Activated T-helper 9 cell treated with anti-CD3 and anti-CD28 coated beads, Interleukin-2, amount 50 U/mL, for 16 hours (primary cell): ENCODE results near the gene PRRT1.

Experiments
- DNase-seq: peaks from one replicate; pipeline ENCODE4 v3.0.0-alpha.2; 2020; ENCODE audit warnings: low read depth

Gene PRRT1

DNA sequence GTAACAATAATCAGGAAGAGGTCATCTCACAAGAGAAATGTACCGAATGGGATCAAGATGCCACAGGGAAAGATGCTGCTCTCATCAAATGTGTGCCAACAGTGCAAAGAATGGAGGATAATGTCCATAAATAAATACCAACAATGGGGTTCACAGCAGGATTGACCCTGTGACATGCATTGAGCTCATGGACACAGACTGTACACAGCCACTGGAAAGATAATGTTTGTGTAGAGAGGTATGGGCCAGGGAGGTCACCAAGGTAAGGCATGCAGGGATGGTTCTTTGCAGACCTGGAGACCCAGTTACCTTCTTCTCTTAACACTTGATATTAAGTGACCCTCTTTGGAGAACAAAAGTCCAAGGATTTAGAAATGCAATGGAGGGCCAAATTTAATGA lies 22.7 kb upstream of the PRRT1 start:
- no peak for DNase-seq

DNA sequence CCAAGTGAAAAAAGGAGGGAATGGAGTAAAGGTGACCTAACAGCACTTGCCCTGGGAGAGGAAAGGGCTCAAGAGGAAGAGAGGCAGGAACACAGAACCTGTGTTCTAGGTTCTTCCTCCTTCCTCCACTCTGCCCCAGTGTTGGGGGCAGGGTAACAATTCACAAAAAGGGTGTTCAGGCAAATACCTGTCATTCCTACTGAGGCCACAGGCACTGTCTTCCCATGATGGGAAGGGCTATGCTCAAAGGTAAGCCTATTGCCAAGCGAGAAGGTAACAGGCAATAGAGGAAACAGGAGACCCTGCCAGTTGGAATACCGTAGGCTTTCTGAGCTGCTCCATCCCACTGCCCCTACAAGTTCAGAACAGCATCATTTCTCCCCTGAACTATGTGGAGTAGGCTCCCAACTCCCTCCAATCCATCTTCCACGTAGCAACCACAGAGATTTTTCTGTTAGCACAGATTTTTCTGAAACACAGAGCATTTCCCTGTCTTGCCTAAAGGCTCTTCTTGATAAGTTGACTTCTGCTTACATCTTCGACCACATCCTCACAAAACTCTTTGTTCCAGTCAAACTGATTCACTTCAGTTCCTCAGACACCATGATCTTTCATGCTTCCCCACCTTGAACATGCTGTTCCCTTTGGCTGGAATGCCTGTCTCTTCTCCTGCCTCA lies 21.4 kb upstream of the PRRT1 start:
- no peak for DNase-seq

DNA sequence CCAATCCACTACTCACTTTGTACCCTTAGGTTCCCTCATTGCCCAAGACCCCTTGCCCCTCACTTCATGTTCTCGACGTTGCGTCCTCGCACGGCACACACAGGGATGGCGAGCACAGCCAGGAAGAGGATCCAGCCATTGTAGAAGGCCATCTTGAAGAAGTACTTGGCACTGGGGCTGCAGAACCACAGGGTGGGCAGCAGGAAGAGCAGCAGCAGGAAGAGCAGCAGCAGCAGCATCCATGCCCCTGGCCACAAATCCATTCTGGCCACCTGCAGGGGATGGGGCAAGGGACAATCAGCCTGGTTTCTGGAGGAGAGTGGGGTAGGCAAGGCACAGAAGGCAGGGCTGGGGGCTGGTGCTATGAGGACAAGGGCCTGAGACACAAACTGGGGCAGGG lies 19.5 kb upstream of the PRRT1 start:
- no peak for DNase-seq

DNA sequence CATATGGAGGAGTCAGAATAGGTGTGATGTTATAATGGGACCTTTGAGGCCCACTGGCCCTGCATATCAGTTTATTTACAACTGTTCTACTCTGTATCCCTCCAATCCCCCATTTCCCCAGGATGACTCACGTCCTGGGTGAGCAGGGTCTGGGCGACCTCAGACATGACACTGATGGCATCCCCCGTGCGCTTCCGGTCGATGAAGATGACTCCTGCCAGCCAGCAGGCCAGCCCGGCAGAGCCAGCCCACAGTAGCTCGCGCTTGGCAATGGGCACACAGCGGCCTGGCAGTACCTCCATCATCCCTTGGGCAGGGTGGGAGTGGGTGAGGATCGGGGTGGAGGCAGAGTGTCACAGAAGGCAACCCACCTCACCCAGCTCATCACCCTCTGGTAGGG lies 18.6 kb upstream of the PRRT1 start:
- no peak for DNase-seq

DNA sequence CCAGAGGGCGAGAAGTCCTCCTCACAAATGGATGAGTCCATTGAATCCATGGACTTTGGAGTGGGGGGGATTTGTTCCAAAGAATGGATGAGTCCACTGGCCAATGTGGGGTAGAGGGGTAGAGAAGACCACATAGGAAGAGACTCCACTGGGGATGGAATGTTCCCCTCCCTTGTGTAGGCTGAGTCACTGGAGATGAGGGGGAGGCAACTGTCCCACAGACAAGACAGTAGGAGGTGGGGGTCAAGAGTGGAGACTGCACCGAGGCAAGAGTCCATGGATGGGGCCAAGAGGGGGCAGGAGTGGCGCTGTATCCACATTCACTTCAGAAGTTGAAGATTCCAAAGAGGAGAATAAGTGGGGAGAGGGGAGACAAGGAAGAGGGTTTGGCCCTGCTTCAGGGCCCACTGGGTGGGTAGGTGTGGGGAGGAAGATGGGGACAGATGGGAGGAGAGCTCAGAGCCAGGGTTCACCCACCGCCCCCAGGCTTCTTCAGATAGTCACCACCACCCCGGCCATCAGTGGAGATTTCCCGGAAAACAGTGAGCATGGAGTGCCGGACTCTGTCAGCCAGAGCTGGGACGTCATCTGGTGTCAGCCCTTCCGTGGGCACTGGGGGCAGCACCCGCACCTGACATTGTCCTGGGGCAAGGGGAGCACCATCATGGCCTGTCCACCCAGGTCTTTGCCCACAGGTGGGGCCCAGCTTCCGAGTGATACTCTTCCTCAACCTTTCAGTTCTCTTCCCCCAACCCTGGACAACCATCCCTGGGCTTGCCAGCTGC lies 17.3 kb upstream of the PRRT1 start:
- no peak for DNase-seq

DNA sequence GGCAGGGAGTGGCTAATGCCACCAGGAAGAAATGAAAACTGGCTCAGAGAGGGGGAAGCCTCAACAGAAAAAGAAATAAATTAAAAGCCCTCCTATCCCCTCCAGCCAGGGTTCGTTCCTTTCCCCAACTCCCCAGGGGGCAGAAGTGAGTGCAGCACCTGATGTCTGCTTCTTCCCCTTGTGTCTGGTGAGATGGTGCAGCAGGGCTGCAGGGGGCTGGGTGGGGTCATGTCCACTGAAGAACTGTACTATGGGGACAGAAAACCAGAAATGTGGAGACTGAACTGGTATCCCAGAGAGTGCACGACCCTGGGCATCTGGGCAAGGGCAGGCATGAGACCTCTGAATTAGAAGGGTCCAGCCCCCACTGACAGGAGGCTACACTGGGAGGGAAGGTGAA lies 16.6 kb upstream of the PRRT1 start:
- DNase-seq = no peak

DNA sequence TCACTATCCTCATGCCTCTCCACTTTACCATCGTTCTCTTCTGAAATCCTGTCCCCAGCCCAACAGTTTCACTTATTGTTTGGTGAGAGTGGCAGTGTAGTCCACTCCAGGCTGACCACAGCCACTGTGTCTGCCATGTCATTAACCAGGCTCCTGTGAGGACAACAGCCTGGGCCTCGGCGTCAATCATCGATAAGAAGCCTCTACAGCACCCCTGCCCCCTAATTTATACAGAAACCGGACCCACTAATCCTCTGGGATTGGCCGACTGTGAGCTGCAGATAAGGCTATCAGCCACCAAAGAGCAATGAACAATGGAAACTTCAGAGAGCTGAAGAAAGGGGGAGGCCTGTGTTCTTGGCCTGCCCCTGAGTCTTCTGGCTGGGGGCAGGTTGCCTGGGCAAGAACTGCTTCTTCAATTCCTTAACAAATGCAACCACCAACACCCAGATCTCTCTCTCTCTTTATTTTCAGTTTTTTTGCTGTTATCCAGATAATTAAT lies 16.1 kb upstream of the PRRT1 start:
- no peak for DNase-seq

DNA sequence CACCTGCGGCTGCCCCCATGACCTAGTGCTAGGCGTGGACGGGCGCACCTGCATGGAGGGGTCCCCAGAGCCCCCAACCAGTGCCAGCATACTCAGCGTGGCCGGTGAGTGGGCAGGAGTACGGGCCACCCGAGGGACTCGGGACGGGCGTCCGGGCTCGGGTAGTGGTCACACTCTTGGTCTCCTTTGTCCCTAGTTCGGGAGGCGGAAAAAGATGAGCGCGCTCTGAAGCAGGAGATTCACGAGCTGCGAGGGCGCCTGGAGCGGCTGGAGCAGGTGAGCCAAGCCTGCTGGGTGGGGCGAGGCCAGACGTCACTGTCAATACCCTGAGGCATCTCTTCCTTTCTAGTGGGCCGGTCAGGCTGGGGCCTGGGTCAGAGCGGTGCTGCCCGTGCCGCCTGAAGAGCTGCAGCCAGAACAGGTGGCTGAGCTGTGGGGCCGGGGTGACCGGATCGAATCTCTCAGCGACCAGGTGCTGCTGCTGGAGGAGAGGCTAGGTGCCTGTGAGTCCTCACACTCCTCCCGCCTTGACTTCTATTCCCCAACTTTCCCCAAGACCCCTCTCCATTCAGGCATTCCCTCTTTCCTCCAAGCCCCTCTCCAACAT lies 15.5 kb upstream of the PRRT1 start:
- DNase-seq = no peak

DNA sequence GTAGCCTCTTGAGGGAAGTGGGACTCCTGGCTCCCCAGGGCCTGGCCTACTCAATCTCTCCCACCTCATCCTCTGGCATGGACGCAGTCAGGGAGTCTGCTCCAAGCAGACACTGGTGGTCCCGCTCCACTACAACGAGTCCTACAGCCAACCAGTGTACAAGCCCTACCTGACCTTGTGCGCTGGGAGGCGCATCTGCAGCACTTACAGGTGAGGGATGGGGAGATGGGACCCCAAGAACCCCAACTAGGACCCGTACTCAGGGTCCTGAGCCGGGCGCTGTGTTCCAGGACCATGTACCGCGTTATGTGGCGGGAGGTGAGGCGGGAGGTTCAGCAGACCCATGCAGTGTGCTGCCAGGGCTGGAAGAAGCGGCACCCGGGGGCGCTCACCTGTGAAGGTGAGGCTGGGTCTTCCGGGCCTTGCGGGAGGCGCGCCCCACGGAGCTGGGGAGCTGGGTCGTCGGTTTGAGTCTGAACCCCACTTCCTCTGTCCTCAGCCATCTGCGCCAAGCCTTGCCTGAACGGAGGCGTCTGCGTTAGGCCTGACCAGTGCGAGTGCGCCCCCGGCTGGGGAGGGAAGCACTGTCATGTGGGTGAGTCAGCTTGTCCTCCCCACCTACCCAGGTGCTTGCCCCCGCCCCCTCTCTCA lies 14.8 kb upstream of the PRRT1 start:
- no peak for DNase-seq

DNA sequence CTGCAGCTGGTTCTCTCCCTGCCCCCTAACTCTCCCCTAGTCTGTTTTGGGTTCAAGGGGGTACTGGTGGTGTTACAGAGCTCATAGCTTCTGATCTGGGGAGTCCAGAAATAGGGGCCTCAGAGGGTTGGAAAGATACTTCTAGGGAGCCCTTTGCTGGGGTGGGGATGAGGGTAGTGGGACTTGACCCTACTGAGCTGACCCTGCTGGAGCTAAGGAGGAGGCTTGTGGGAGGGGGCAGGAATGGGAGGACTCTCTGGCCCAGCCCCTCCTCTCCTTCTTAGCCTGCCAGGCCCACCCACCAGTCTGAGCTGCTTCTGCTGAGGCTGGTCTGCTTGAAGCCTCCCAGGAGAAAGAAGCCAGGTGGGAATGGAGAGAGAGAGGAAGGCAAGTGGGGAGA lies 12.6 kb upstream of the PRRT1 start, which contains the start of gene EGFL8:
Gene EGFL8, plus strand, starts transcription at position 301 of the 400 bp plus-strand sequence. CDS start 1,571 bp downstream, outside the sequence.
- no peak for DNase-seq

DNA sequence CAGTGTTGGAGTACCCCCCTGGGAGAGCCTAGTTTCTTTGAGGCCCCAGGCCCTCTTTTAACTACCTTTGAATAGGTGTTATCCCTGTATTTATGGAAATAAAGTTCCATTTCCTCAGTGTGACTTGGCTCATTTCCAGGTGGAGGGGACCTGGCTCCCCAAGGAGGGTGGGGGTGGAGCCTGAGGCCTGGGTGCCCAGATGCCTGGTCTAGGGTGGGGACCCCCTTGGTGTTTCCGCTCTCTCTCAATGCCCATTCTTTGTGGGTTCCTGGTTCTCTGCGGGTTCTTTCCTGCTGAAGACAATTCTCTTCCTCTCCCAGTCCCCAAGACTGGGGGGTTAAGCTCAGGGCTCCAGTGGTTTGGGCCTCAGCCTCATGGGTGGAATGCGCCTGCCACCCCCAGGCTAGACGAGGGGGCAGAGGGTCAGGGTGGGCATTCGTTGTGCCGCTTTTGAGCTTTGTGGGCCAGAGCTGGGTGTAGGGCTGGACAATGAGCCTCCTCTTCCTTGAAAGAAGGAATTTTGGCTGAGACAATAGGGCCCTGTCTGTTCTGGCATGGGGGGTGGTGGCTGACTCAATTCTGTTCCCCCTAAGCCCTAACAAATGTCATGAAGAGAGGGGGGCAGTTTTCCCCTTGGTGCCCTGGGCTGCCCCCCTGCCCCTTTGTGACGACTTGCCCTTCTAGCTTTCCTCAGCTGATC lies 12.0 kb upstream of the PRRT1 start:
- DNase-seq = no peak

DNA sequence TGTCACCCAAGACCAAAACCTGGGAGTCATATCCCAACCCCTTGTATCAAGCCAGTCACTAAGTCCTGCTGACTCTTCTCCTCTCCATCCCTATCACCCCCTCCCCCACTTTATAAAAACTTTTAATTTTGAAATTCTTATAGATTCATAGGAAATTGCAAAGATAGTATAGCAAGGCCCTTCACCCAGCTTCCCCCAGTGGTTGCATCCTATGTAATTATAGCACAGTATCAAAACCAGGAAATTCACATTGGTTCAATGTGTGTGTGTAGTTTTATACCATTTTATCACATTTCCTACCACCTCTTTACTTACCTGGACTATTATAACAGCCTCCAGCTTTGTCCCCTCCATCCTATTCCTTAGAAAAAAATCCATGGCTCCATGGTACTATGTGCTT lies 6.3 kb upstream of the PRRT1 start:
- DNase-seq = no peak

DNA sequence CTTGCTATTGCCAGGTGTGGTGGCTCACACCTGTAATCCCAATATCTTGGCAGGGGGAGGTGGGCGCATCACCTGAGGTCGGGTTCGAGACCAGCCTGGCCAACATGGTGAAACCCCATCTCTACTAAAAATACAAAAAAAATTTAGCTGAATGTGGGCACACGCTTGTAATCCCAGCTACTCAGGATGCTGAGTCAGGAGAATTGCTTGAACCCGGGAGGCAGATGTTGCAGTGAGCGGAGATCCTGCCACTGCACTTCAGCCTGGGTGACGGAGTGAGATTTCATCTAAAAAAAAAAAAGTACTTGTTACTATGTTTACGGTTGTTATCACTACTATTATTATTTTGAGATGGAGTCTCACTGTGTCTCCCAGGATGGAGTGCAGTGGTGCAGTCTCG lies 5.2 kb upstream of the PRRT1 start:
- no peak for DNase-seq

DNA sequence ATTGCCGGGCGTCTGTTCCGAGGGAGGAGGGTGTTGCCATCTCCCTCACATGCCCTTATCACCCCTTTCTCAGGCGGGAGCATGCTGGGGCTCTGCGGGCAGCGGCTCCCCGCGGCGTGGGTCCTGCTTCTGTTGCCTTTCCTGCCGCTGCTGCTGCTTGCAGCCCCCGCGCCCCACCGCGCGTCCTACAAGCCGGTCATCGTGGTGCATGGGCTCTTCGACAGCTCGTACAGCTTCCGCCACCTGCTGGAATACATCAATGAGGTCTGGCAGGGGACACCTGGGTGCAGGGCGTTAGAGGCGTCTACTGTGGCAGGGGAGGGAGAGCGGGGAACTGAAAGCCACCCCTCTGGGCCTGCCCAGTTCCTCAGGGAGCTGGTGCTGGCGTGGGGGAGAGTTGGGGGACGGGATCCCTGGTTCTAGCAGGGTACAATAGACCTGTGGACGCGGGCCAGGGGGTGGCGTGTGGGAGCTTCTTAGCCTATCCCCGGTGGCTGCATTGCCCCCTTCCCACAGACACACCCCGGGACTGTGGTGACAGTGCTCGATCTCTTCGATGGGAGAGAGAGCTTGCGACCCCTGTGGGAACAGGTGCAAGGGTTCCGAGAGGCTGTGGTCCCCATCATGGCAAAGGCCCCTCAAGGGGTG lies 2.9 kb upstream of the PRRT1 start:
- DNase-seq = peak; percentile 40

DNA sequence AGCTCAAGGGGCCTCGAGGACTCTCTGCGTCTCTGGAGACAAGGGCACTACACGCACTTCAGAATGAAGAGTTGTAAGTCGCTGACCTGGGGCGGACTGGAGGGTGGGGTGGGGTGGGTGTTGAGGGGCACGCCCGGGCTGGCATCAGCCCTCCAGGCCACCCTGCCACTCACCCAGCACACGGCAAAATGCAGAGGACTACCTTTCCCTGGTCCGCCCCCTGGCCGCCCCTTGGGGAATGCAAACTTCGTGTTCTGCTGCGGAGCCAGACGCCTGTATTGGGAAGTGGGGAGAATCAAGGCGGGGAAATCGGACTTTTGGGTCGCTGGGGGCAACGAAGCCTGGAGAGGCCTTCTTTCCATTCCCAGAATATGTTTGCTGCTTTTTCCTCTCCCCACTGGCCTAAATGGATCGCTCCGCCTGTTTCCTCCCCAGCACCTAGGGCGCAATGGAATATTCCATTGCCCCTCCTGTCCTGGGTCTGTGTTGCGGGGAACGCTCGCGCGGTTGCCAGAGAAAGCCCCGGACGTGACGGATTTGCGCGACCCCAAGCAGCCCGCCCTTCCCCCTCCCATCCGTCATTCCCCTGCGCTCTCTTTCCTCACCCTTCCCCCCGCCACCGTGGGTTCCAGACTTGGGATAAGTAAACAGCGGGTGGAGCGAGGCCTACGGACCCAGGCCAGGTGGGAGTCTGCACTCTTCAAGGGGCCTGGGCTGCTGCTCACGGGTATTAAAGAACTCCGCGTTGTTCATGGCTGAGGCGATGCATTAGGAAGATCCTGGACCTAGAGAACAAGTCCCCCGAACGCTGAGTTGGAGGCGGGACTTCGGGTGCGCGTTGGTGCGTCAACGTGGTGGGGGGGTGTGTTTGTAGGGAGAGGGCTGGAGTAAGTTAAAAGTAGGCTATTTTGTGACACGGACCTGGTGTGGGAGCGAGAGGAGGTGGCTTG lies 2.1 kb upstream of the PRRT1 start, which contains the start of gene PPT2:
Gene PPT2, plus strand, starts transcription at position 578 of the 950 bp plus-strand sequence. CDS start 454 bp downstream, outside the sequence.
- peak; percentile 50 for DNase-seq

DNA sequence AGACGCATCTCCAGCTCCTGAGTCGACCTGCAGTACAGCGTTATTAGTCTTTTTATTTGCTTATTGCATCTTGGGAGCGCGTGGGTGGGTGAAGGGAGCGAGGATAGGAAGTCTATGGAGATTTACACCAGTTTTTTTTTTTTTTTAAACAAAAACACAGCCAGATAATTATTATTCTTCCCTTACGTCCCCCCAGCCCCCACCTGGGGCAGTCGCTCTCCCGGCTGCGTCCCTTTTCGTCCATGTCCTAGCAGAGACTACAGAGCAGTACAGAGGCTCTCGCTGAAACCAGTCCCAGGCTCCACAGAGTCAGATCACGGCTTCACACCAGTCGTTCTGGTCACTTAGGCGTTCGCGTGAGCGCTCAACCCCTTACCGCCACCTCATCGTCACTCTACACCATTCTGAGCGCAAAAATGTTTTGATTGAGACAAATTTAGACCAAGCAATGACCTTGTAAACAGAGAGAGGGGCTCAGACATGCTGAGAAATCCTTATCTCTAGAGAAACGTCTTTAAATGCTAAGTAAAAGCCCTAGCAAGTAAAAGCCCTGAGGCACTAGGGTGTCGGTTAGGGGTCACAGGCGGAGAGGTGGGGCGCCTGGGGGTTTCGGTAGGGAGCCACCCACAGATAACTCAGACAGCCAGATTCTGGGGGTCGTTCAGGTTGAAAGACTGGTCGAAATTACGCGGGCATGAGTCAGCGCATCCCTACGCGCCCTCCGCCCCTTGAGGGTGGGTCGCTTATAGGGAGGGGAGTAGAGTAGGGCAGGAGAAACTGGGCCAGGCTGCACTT lies 1.2 kb upstream of the PRRT1 start:
- DNase-seq = no peak

DNA sequence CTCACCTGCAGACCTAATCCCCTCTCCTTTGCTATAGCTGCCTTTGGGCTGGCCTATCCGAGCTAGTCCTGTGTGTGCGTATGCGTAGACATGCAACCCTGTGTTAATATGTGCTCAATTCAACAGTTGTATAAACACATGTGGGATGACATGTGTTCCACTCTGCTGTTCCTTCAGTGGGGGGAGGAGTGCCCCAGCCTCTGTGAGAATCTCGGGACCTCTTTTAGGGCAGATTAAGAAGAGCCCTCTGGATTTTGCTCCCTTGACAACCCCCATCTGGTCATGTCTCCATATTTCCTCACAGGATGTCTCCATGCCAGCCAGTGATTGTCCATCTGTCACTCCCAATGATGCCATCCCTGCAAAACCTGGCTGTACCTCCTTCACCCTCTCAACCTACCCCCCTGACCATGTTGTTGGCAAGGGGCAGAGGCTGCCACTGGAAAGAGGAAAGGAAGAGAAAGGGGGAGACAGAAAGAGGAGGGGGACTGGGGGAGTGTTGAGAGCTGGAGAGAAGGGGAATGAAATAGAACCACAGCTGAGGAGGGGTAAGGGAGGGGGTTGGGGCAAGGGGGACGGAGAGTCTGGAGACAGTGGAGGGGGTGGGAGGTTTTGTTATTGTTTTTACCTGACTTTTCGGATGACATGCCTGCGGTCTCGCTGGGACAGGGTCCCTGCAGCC lies 417 bp downstream of the PRRT1 start:
- no peak for DNase-seq
